GM19023 (cell line): ENCODE measurements around the gene SNX3.
"Not testable (repeated sequence)": the region's sequence is repeated elsewhere in the genome, so short reads cannot be mapped to it uniquely, and the experiment has no call there.

Experiments
- ATAC-seq: cut with Tn5 transposase; IDR thresholded peaks from one replicate; pipeline ENCODE4 v1.9.1; 2021; ENCODE audit warnings: mild to moderate bottlenecking, moderate library complexity; ENCODE audit not compliant: unreplicated experiment

SNX3 gene

DNA sequence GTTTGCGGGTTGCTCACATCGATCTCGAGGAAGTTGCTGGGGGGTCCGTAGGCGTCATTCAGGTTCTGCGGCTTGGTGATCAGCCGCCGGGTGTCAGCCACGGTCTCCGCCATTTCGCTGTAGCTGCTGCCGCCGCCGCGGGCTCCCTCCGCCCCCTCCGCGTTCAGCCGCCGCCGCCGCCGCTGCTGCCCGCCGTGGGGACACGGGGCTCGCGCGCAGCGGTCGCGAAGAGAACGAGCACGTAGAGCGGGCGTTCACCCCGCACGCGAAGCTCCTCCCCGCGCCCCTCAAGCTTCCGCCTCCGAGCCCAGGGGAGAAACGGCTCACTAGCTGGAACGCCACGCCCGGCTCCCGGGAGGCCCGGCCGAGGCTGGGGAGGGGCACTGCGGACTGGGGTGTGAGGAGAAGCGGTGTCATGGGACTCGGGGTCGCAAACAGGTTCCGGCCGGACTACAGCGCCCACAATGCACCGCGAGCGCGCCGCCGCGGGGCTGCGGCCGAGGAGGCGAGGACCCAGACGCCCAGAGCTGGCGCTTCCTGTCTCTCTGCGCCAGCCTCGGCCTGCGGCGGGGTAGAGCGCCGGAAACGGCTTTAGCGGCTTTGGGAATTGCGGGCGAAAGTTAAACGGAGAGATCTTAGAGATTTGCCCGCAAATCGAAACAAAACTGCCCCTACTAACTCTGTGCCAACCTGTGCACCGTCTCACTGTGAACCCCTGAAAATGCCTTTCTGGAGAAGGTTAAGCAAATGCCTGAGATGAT, at the start of gene SNX3:
Gene SNX3, minus strand, starts transcription at position 232 of the 761 bp plus-strand sequence. Its CDS starts 119 bp downstream, at position 113.
- peak; percentile 88 for ATAC-seq

DNA sequence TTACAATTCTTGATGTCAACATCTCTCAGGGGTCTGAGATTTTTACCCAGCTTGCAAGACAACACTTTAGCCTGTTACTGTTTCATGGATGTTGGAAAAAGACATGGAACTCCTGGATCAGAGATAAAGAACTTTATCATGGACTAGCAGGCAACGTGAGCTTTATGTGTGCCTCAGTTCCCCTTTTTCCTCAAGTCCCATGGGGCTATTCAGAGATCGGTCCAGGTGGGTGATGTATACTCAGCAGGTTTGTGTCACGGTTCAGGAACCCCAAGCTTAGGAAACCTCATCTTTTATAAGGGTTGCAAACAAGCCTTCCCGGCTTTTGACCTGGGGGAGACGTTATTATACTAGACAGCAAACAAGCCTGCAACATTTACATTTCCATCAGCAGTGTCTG, 49.0 kb upstream of the SNX3 start:
- ATAC-seq: no peak

DNA sequence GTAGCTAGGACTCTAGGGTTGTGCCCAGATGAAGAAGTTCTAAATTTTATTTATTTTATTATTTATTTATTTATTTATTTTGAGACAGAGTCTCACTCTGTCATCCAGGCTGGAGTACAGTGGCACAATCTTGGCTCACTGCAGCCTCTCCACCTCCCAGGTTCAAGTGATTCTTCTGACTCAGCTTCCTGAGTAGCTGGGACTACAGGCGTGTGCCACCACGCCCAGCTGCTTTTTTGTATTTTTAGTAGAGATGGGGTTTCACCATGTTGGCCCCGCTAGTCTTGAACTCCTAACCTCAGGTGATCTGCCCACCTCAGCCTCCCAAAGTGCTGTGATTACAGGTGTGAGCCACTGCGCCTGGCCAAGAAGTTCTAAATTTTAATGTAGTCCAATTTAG, 47.8 kb upstream of the SNX3 start:
- not testable (repeated sequence) for ATAC-seq

DNA sequence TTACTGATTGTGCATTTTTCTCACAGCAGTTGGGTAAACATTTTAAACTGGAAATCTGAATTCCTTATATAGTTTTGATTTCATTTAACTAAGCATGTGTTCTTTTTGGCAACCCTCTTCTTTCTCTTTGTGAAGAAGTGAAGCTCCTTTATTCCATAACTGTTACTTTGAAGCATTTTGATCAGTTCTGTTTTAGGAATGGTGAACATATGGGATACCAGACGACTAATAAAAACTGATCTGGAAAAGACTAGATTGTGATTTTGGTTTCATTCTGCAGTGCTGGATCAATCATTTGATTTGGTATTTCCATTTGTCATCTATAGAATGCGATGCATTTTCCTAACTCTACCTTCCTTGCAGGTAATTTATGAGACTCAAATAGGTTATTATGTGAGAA, 43.8 kb upstream of the SNX3 start:
- ATAC-seq: no peak

DNA sequence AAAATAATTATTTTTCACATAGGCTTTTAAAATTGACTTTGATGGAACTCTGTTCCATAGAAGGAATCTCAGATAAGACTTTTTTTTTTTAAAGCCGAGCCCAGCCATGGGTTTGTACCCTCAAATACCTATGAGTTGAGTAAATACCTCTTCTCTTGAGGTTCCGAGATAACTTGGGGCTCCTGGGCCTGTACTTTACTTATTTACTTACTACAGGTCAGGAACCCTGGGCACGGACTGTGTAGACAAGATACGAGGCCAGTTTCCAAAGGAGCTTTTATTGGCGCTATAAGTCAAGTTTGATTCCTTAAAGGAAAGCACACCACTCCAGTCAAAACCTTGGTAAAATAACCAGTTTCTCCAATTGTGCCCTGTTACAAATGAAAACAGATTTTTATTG, 41.5 kb upstream of the SNX3 start:
- no peak for ATAC-seq

DNA sequence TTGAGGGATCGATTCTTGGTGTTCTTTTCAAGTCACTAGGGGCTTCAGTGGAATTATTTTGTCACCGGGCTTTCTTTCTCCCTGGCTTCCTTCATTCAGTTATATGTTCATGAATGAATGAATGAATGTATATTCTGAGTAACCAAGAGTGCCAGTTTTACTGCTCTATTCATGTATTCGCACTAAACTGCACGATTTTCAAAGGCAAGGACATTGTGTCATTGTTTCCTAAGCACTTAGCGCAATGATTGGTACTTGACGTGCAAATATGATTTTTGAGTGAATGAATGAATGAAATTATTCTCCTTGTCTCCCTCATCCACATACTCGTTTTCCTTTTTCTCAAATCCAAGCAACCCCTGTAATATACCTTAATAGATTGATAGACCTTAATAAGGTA, 34.8 kb upstream of the SNX3 start:
- no peak for ATAC-seq

DNA sequence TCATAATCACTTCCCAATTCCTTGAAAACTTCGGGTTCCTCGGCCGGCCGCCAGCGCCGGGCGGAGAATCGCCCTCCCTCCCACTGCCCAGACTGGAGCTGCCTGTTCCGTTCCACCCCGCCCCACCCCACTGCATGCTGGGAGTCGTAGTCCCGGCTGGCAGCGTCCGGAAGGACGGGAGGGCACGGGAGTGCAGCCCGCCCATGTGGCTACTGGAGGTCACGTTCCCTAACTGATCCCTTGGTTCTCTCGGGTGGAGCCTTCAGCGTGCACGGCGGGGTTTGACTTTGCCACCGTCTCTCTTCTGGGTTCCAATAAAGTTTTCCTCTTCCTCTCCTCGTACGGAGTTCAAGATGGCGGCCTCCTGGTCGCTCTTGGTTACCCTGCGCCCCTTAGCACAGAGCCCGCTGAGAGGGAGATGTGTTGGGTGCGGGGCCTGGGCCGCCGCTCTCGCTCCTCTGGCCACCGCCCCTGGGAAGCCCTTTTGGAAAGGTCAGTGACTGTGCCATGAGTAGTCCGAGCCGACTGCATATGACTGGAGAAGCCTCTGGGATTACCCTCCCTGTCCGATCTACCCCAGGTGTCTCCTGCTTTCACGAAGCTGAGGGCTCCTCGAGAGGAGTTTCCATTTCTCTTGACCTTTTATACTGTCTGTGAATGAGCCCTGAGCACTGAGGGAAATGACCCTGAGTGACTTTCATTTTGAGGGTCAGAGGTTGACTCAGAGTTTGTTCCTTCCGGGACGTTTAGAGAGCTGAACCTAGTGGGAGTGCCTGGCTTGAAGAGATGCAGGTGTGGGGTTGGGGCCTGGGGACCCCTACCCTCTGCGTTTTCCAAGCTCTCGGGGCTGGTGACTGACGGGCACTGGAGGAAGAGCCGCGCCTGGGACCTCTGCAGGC, 34.1 kb upstream of the SNX3 start, which contains the start of gene AFG1L:
Gene AFG1L, plus strand, starts transcription at position 328 of the 899 bp plus-strand sequence. Its CDS starts 26 bp downstream, at position 354.
- ATAC-seq: peak; percentile 90

DNA sequence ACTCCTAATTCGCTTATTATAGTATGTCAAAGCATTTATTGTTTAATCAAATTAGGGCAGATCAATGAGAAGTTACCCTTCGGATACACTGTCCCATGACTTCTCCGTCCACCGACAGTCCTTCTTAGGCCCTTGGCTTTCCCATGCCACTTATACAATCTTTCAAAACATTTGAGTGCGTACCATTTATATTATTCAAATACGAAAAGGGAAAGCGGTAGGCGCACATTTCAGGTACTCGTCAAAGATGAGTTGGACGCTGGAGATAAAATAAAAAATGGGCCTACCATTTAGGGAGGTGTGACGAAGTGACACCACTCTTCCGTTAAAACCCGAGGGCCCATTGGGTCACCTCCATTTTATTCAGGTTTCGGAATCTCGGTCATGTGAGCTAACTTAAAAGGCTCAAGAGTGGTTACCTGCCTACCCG, 33.5 kb upstream of the SNX3 start:
- peak; percentile 20 for ATAC-seq

DNA sequence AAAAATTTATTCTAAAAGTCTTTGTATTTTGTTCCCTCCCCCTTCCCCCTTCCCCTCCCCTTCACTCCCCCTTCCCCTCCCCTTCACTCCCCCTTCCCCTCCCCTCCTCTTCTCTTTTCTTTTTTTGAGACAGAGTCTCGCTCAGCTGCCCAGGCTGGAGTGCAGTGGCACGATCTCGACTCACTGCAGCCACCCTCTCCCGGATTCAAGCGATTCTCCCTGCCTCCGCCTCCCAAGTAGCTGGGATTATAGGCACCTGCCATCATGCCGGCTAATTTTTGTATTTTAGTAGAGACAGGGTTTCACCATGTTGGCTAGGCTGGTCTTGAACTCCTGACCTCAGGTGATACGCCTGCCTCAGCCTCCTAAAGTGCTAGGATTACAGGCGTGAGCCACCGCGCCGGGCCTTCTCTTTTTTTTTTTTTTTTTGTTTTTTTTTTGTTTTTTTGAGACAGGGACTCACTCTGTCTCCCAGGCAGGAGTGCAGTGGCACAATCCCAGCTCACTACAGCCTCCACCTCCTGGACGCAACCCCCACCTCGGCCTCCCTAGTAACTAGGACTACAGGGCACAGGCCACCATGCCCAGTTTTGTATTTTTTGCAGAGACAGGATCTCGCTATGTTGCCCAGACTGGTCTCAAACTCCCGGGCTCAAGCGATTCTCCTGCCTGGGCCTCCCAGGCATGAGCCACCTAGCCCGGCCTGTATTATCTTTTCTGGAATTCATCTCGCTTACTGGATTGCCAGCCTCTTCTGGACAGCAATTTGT, 32.9 kb upstream of the SNX3 start:
- no peak for ATAC-seq

DNA sequence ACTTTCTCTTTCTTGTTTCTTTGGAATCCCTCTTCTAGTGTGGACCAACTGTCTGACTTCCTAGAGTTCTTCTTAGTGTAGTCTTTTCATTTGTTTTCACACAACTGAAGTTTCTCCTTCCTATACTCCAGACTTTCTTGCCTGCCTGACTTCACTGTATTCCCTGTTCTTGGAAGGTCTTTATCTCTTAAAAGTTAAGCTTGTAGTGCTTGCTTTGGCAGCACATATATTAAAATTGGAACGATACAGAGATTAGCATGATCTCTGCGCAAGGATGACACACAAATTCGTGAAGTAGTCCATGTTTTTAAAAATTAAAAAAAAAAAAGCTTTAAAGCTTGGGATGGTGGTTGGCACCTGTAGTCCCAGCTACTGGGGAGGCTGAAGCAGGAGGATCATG, 31.7 kb upstream of the SNX3 start:
- ATAC-seq: not testable (repeated sequence)

DNA sequence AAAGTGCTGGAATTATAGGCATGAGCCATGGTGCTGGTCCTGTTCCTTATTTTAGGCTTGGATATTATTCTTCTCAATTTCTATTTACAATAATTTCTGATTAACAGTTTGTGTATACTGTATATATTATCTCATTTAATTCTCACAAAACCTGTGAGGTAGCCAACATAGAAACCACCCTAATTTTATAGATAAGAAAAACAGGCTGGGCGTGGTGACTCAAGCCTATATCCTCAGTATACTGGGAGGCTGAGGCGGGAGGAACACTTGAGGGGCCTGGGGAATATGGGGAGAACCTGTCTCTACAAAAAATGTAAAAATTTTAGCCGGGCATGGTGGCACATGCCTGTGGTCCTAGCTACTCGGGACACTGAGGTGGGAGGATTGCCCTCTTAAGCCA, 30.3 kb upstream of the SNX3 start:
- ATAC-seq: no peak

DNA sequence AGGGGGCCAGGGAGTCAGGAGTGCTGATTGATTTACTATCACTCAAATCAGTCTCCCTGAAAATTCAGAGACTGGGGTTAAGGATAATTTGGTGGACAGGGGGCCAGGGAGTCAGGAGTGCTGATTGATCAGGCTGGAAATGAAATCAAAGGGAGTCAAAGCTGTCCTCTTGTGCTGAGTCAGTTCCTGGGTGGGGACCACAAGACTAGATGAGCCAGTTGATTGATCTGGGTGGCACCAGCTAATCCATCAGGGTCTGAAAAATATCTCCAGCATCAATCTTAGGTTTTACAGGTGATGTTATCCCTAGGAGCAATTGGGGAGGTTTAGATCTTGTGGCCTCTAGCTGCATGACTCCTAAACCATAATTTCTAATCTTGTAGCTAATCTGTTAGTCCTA, 27.9 kb upstream of the SNX3 start:
- ATAC-seq: no peak

DNA sequence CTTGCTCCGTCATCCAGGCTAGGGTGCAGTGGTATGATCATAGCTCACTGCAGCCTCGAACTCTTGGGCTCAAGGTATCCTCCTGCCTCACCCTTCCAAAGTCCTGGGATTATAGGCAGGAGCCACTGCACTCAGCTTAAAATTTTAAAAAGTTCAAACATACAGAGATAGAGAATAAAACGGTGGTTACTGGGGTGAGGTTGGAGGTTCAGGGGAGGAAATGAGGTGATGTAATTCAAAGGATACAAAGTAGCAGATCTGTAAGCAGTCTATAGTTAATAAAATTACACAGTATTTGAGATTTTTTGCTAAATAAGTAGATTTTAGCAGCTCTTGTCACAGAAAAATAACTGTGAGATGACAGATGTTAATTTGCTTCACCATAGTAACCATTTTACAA, 26.5 kb upstream of the SNX3 start:
- no peak for ATAC-seq

DNA sequence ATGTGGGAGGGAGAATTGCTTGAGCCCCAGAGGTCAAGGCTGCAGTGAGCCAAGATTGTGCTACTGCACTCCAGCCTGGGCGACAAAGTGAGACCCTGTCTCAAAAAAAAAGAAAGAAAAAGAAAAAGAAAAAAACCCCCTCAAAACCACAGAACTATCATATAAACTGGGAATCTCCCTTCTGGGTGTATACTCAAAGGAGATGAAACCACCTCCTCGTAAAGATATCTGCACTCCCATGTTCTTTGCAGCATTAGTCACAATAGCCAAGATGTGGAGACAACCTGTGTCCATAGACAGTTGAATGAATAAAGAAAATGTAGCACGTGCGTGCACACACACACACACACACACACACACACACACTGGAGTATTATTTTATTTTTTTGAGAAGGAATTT, 25.5 kb upstream of the SNX3 start:
- ATAC-seq: no peak

DNA sequence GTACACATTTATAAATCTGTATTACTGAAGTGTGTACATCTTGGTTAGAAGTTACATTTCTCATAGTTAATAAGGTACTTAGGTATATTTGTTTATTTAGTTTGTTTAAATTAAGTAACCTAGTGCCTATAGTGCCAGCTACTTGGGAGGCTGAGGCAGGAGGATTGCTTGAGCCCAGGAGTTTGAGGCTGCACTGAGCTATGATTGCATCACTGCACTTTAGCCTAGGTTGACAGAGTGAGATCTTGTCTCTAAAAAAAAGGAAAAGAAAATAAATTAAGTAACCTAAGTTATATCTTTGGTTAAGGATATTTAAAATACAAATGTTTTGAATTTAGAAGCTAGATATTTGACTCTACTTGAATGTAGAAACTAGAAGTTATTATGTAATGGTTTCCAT, 24.5 kb upstream of the SNX3 start:
- ATAC-seq: no peak

DNA sequence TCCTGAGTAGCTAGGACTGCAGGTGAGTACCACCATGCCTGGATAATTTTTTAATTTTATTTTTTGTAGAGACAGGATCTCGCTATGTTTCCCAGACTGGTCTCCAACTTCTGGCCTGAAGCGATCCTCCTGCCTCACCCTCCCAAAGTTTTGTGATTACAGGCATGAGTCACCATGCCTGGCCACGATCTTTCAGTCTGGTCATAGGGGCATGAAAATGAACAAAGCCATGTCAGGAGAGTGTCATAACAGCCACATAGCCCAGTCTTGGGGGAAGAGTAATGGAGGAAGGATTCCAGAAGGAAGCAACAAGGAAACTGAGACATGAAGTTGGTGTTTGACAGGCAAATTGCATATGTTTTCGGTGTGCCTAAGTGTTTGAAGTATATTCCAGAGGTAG, 17.0 kb upstream of the SNX3 start:
- ATAC-seq: no peak

DNA sequence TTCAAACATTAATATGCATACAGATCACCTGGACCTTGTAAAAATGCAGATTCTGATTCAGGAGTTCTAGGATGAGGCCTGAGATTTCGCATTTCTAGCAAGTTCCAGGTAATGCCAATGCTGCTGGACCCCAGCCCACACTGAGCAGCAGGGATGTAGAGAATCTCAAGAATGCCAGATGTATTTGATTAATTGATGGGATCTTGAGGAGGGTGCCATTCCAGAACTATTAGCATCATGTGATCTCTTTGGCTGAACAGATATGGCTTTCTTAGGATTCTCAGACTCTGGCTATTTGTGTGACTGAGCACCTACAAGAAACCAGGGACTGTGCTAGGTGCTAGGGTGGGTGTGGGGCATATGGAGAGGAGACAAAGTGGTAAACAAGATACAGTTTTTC, 16.5 kb upstream of the SNX3 start:
- ATAC-seq: no peak

DNA sequence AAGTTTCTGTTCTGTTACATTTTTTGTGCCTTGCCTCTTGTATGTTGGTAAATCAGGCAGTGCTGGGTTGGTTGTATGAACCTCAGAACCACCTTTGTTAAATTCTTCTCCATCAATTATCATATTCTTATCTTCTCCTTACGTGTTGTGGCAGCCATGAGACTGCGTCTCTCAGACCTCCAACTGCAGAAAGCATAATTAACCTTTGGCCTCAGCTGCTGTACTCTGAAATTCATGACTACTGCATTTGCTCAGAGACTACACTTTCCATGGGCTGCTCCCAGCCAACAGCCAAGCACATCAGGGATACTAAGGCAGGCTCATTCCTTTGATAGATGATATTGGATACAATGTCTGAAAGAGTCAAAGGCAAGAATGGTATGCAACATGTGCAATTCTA, 15.1 kb upstream of the SNX3 start:
- no peak for ATAC-seq

DNA sequence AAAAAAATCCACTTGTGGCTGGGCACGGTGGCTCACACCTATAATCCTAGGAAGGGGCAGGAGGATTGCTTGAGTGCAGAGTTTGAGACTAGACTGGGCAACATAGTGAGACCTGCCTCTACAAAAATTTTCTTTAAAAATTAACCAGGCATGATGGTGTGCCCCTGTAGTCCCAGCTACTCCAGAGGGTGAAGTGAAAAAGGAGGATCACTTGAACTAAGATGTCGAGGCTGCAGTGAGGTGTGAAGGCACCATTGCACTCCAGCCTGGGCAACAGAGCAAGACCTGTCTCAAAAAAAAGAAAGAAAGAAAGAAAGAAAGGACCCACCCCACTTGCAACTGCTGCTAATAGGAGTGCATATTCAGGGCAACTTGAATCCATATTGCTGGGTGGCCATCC, 13.7 kb upstream of the SNX3 start:
- ATAC-seq: no peak

DNA sequence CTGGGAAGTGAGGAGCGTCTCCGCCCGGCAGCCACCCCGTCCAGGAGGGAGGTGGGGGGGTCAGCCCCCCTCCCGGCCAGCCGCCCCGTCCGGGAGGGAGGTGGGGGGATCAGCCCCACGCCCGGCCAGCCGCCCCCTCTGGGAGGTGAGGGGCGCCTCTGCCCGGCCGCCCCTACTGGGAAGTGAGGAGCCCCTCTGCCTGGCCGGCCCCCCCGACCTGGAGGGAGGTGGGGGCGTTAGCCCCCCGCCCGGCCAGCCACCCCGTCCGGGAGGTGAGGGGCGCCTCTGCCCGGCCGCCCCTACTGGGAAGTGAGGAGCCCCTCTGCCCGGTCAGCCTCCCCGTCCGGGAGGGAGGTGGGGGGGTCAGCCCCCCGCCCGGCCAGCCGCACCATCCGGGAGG, 9.1 kb upstream of the SNX3 start:
- ATAC-seq: not testable (repeated sequence)

DNA sequence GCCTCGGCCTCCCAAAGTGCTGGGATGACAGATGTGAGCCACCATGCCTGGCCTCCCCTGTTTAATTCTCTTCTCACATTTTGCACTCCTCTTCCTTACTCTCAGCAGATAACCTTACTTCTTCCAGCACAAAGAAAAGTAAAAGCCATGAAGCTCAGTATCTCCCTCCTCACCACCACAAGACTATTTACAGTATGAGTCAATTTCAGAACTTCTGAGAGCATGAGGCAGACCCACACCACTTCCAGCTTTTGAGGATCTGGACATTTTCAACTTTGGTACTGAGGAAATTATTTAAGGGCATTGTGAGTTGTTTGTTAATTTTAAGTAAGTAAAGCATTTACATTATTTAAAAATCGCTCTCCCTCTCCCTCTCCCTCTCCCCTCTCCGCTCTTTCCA, 8.0 kb upstream of the SNX3 start:
- no peak for ATAC-seq
